ENCODE data around the gene KMO. TPM values are rescaled to one million over a fixed set of nuclear protein-coding genes. Genes with fewer than 3 reads are reported as not detected.

KMO gene
- total and polyA plus RNA-seq, 2 experiments from 2014 or later = 0.05 TPM; not detected in 1

DNA sequence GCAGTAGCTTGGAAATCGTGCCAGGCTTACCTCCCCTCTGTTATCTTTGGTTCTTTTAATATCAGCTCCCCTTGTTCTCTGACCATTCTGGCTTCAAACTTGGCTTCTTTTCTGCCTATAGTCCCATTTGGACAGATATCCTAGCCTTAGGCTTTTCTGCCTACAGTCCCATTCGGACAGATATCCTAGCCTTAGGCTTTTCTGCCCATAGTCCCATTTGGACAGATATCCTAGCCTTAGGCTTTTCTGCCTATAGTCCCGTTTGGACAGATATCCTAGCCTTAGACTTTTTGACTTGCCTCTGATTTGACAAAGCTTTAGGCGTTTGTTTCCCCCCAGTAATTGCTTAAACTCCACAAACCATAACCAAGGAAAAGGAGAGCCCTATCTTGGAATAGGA is 82.4 kb downstream of the KMO start:
- H3K27ac Mint-ChIP-seq = no peak overlapping the region
- no peak for ATAC-seq

More for the DNA sequence above, 82.4 kb downstream of the KMO start:
- H2AFZ ChIP-seq = no peak overlapping the region
- H3K9me2 ChIP-seq (ENCODE audit: insufficient read depth) = no peaks in the 10 kb centered on the region
- no peaks in the 10 kb centered on the region for H4K20me1 ChIP-seq (replicated peaks; ENCODE audit: insufficient read depth)
- DNase-seq (ENCODE audit: low spot score) = no peak
- no peaks in the 10 kb centered on the region for H3K4me1 Mint-ChIP-seq
- no peaks in the 10 kb centered on the region for H3K9me3 Mint-ChIP-seq
- no peak overlapping the region for H3K4me2 ChIP-seq
- no peak overlapping the region for H3K4me3 Mint-ChIP-seq
- H3K27ac ChIP-seq (ENCODE audit: low read depth) = no peak overlapping the region
- no peak overlapping the region for H3K4me3 ChIP-seq
- peaks cover 4% of the 10 kb centered on the region for H3K27me3 Mint-ChIP-seq (ENCODE audit: insufficient read depth, low read depth, poor library complexity)
- no peaks in the 10 kb centered on the region for H3F3A ChIP-seq (replicated peaks; ENCODE audit: low read depth)
- no peaks in the 10 kb centered on the region for H3K36me3 ChIP-seq (ENCODE audit: insufficient read depth)
- no peaks in the 10 kb centered on the region for H3K36me3 Mint-ChIP-seq (ENCODE audit: low read depth)
- no peaks in the 10 kb centered on the region for H3K27me3 ChIP-seq (ENCODE audit: insufficient read depth)
- no peak for TF ChIP-seq CREB1 (CRISPR knock-in tag; IDR thresholded peaks at IDR 0.05; ENCODE audit: low read depth)
- TF ChIP-seq, protein P1, sequence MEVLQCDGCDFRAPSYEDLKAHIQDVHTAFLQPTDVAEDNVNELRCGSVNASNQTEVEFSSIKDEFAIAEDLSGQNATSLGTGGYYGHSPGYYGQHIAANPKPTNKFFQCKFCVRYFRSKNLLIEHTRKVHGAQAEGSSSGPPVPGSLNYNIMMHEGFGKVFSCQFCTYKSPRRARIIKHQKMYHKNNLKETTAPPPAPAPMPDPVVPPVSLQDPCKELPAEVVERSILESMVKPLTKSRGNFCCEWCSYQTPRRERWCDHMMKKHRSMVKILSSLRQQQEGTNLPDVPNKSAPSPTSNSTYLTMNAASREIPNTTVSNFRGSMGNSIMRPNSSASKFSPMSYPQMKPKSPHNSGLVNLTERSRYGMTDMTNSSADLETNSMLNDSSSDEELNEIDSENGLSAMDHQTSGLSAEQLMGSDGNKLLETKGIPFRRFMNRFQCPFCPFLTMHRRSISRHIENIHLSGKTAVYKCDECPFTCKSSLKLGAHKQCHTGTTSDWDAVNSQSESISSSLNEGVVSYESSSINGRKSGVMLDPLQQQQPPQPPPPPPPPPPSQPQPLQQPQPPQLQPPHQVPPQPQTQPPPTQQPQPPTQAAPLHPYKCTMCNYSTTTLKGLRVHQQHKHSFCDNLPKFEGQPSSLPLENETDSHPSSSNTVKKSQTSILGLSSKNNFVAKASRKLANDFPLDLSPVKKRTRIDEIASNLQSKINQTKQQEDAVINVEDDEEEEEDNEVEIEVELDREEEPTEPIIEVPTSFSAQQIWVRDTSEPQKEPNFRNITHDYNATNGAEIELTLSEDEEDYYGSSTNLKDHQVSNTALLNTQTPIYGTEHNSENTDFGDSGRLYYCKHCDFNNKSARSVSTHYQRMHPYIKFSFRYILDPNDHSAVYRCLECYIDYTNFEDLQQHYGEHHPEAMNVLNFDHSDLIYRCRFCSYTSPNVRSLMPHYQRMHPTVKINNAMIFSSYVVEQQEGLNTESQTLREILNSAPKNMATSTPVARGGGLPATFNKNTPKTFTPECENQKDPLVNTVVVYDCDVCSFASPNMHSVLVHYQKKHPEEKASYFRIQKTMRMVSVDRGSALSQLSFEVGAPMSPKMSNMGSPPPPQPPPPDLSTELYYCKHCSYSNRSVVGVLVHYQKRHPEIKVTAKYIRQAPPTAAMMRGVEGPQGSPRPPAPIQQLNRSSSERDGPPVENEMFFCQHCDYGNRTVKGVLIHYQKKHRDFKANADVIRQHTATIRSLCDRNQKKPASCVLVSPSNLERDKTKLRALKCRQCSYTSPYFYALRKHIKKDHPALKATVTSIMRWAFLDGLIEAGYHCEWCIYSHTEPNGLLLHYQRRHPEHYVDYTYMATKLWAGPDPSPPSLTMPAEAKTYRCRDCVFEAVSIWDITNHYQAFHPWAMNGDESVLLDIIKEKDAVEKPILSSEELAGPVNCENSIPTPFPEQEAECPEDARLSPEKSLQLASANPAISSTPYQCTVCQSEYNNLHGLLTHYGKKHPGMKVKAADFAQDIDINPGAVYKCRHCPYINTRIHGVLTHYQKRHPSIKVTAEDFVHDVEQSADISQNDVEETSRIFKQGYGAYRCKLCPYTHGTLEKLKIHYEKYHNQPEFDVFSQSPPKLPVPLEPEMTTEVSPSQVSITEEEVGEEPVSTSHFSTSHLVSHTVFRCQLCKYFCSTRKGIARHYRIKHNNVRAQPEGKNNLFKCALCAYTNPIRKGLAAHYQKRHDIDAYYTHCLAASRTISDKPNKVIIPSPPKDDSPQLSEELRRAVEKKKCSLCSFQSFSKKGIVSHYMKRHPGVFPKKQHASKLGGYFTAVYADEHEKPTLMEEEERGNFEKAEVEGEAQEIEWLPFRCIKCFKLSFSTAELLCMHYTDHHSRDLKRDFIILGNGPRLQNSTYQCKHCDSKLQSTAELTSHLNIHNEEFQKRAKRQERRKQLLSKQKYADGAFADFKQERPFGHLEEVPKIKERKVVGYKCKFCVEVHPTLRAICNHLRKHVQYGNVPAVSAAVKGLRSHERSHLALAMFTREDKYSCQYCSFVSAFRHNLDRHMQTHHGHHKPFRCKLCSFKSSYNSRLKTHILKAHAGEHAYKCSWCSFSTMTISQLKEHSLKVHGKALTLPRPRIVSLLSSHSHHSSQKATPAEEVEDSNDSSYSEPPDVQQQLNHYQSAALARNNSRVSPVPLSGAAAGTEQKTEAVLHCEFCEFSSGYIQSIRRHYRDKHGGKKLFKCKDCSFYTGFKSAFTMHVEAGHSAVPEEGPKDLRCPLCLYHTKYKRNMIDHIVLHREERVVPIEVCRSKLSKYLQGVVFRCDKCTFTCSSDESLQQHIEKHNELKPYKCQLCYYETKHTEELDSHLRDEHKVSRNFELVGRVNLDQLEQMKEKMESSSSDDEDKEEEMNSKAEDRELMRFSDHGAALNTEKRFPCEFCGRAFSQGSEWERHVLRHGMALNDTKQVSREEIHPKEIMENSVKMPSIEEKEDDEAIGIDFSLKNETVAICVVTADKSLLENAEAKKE (CRISPR knock-in tag; IDR thresholded peaks at IDR 0.05) = no peak
- no peaks in the 10 kb centered on the region for H3K79me2 ChIP-seq (replicated peaks; ENCODE audit: insufficient read depth)
- no peaks in the 10 kb centered on the region for H3K4me1 ChIP-seq (ENCODE audit: insufficient read depth)

Measured in GM23338 (cell line).